ENCODE data around the gene PARVG. TPM values are rescaled to one million over a fixed set of nuclear protein-coding genes. Genes with fewer than 3 reads are reported as not detected.

The PARVG gene
- total and polyA plus RNA-seq, 2 of the 8 experiments (the other 6 are each of a cell fraction or from before 2014, with no cell fraction given), result 0.37 to 1.5 TPM

DNA sequence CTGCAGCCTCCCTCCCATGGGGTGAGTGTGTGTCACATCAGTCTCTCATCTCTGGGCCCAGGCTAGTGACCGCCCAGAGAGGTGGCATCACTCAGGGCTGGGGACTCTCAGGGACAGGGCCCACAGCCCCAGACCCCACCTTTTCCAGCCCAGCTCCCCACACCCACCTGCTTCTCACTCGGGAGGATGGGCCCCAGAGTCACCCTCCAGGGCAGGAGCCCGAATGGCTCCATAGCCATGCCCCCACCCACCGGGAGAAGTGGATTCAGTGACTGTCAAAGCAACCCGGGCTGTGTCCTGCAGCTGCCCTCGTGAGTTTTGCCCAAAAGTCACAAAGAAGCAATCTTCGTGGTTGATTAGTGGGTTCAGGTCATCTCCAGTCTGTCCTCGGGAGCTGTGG lies 26.0 kb downstream of the PARVG start:
- CTCF ChIA-PET (ENCODE audit: partially characterized antibody), result interaction anchor here (0.7 kb wide), 1 partner anchor 81 kb away, joined by 3 read pairs; no protein-coding TSS in a partner anchor
- Histone ChIP-seq H2AFZ (ENCODE audit: low read length) (no peak overlapping the region), H3K4me3 (ENCODE audit: extremely low read depth in 1 of 4, insufficient read depth in 2 of 4, low read depth in 3 of 4, low read length in 4 of 4) (no peak overlapping the region), H2BK20ac (ENCODE audit: low read length) (no peak overlapping the region), H3K27me3 (replicated peaks in 1 of 4; ENCODE audit: control insufficient read depth in 3 of 4, extremely low read depth in 1 of 4, insufficient read depth in 3 of 4, low read length in 3 of 4) (no peaks in the 10 kb centered on the region), H3K9me3 (ENCODE audit: insufficient read depth in 2 of 2, low read depth in 1 of 2, low read length in 1 of 2) (no peaks in the 10 kb centered on the region), H3K27ac (ENCODE audit: low read depth, low read length) (no peak overlapping the region), H2BK5ac (ENCODE audit: low read depth, low read length) (no peak overlapping the region), H3K4ac (replicated peaks; ENCODE audit: insufficient read length, low read depth, low read length) (no peak overlapping the region), H3K36me3 (ENCODE audit: control insufficient read depth in 2 of 4, insufficient read depth in 4 of 4, low read length in 3 of 4) (no peaks in the 10 kb centered on the region), H3K23me2 (ENCODE audit: low read depth, low read length) (no peaks in the 10 kb centered on the region; the same call in 1 of the 2 replicates), H4K8ac (ENCODE audit: extremely low read depth, insufficient read depth, low read length) (no peak overlapping the region), H4K5ac (ENCODE audit: insufficient read length, low read depth, low read length) (no peak overlapping the region), H2BK12ac (ENCODE audit: low read depth, low read length) (no peak overlapping the region), H4K91ac (replicated peaks; ENCODE audit: insufficient read length, low read length) (no peak overlapping the region), H3K4me1 (replicated peaks in 1 of 4; ENCODE audit: control insufficient read depth in 3 of 4, insufficient read depth in 4 of 4, low read length in 3 of 4) (no peaks in the 10 kb centered on the region), H2BK120ac (replicated peaks; ENCODE audit: low read depth, low read length) (no peak overlapping the region), H3K56ac (replicated peaks; ENCODE audit: insufficient read length, low read depth, low read length) (no peak overlapping the region), H3K18ac (ENCODE audit: extremely low read depth, low read length) (no peak overlapping the region), H2BK15ac (ENCODE audit: low read length) (no peak overlapping the region), H3K4me2 (ENCODE audit: insufficient read depth in 1 of 2, low read depth in 2 of 2, low read length in 2 of 2) (no peak overlapping the region), H3K14ac (ENCODE audit: insufficient read length) (no peak overlapping the region), H3K79me2 (ENCODE audit: control insufficient read depth in 1 of 2, insufficient read depth in 2 of 2, low read length in 2 of 2) (no peaks in the 10 kb centered on the region), H2AK5ac (ENCODE audit: low read depth, low read length) (no peak overlapping the region), H4K20me1 (replicated peaks in 1 of 2; ENCODE audit: control insufficient read depth in 1 of 2, insufficient read depth in 2 of 2, low read length in 2 of 2) (no peaks in the 10 kb centered on the region), H3K79me1 (ENCODE audit: low read depth, low read length) (no peaks in the 10 kb centered on the region), H3K23ac (ENCODE audit: insufficient read length) (no peak overlapping the region), H3K9ac (replicated peaks in 1 of 4; ENCODE audit: extremely low read depth in 1 of 4, low read depth in 3 of 4, low read length in 3 of 4) (no peak overlapping the region)
- FAIRE-seq (no peak), DNase-seq (ENCODE audit: low read depth in 1 of 2, low spot score in 2 of 2) (no peak)
- whole genome bisulfite sequencing, 2 experiments (ENCODE audit: extremely low coverage in 1 of 2, insufficient coverage in 1 of 2, insufficient read length in 1 of 2, insufficient replicate concordance in 2 of 2, low coverage in 1 of 2, low lambda C conversion rate in 2 of 2, missing lambda C conversion rate in 1 of 2), result 89% methylated on average over 8 of the region's 8 CpGs; no CpG with 5 or more reads in 1 of the 2 experiments
- POLR2A ChIA-PET (ENCODE audit: partially characterized antibody), result interaction anchor here (1.3 kb wide), 1 partner anchor 14 kb away, joined by 3 read pairs; no protein-coding TSS in a partner anchor
- TF ChIP-seq SAP30 (IDR thresholded peaks at IDR 0.05; ENCODE audit: insufficient read depth, insufficient replicate concordance, low read length), result no peak
- TF ChIP-seq JUN (IDR thresholded peaks at IDR 0.05; ENCODE audit: low read depth, low read length), result no peak
- no peak for TF ChIP-seq SRF (IDR thresholded peaks at IDR 0.05; ENCODE audit: low read depth, low read length)
- TF ChIP-seq TBP (IDR thresholded peaks at IDR 0.05; ENCODE audit: low read depth, low read length), result no peak
